Measurements from ENCODE around the gene MYO3B.

DNA sequence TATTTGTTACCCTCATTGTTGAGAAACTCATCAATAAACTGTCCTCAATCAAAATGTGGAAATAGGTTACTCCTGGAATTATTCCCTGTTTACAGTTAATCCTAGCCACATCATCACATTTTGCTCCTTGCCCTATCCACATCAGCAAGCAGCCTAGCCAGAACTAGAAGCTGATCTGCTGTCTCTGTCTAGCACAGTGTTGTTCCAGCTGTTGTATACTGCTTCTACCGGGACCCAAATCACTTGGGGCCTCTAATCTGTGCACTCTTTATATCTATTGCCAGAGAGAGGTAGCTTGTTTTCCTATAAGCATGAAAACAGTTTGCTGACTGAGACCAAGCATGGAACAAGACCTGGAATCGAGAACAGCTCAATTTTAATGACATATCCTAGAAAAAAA, 341.0 kb downstream of the MYO3B start:
- TF ChIP-seq ZNF560 (tag by site-specific recombination; IDR thresholded peaks at IDR 0.05; ENCODE audit: borderline replicate concordance) (no peak), ZNF510 (tag by site-specific recombination; IDR thresholded peaks at IDR 0.05; ENCODE audit: insufficient replicate concordance) (no peak), ZNF274 (IDR thresholded peaks at IDR 0.05; ENCODE audit: low read length) (no peak), ZNF274 (tag by site-specific recombination; IDR thresholded peaks at IDR 0.05; ENCODE audit: borderline replicate concordance) (no peak), ZNF341 (tag by site-specific recombination; IDR thresholded peaks at IDR 0.05; ENCODE audit: low read depth) (no peak), ZNF791 (tag by site-specific recombination; IDR thresholded peaks at IDR 0.05) (no peak), YY1 (tag by site-specific recombination; IDR thresholded peaks at IDR 0.05) (no peak)
- TF ChIP-seq, protein P1, sequence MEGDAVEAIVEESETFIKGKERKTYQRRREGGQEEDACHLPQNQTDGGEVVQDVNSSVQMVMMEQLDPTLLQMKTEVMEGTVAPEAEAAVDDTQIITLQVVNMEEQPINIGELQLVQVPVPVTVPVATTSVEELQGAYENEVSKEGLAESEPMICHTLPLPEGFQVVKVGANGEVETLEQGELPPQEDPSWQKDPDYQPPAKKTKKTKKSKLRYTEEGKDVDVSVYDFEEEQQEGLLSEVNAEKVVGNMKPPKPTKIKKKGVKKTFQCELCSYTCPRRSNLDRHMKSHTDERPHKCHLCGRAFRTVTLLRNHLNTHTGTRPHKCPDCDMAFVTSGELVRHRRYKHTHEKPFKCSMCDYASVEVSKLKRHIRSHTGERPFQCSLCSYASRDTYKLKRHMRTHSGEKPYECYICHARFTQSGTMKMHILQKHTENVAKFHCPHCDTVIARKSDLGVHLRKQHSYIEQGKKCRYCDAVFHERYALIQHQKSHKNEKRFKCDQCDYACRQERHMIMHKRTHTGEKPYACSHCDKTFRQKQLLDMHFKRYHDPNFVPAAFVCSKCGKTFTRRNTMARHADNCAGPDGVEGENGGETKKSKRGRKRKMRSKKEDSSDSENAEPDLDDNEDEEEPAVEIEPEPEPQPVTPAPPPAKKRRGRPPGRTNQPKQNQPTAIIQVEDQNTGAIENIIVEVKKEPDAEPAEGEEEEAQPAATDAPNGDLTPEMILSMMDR (tag by site-specific recombination; IDR thresholded peaks at IDR 0.05) = no peak
- TF ChIP-seq, protein P2, sequence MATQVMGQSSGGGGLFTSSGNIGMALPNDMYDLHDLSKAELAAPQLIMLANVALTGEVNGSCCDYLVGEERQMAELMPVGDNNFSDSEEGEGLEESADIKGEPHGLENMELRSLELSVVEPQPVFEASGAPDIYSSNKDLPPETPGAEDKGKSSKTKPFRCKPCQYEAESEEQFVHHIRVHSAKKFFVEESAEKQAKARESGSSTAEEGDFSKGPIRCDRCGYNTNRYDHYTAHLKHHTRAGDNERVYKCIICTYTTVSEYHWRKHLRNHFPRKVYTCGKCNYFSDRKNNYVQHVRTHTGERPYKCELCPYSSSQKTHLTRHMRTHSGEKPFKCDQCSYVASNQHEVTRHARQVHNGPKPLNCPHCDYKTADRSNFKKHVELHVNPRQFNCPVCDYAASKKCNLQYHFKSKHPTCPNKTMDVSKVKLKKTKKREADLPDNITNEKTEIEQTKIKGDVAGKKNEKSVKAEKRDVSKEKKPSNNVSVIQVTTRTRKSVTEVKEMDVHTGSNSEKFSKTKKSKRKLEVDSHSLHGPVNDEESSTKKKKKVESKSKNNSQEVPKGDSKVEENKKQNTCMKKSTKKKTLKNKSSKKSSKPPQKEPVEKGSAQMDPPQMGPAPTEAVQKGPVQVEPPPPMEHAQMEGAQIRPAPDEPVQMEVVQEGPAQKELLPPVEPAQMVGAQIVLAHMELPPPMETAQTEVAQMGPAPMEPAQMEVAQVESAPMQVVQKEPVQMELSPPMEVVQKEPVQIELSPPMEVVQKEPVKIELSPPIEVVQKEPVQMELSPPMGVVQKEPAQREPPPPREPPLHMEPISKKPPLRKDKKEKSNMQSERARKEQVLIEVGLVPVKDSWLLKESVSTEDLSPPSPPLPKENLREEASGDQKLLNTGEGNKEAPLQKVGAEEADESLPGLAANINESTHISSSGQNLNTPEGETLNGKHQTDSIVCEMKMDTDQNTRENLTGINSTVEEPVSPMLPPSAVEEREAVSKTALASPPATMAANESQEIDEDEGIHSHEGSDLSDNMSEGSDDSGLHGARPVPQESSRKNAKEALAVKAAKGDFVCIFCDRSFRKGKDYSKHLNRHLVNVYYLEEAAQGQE (tag by site-specific recombination; IDR thresholded peaks at IDR 0.05) = no peak
- TF ChIP-seq, protein P3, sequence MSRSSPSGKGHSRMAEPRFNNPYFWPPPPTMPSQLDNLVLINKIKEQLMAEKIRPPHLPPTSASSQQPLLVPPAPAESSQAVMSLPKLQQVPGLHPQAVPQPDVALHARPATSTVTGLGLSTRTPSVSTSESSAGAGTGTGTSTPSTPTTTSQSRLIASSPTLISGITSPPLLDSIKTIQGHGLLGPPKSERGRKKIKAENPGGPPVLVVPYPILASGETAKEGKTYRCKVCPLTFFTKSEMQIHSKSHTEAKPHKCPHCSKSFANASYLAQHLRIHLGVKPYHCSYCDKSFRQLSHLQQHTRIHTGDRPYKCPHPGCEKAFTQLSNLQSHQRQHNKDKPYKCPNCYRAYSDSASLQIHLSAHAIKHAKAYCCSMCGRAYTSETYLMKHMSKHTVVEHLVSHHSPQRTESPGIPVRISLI (tag by site-specific recombination; IDR thresholded peaks at IDR 0.05) = no peak
- TF ChIP-seq, protein P4, sequence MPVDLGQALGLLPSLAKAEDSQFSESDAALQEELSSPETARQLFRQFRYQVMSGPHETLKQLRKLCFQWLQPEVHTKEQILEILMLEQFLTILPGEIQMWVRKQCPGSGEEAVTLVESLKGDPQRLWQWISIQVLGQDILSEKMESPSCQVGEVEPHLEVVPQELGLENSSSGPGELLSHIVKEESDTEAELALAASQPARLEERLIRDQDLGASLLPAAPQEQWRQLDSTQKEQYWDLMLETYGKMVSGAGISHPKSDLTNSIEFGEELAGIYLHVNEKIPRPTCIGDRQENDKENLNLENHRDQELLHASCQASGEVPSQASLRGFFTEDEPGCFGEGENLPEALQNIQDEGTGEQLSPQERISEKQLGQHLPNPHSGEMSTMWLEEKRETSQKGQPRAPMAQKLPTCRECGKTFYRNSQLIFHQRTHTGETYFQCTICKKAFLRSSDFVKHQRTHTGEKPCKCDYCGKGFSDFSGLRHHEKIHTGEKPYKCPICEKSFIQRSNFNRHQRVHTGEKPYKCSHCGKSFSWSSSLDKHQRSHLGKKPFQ (tag by site-specific recombination; IDR thresholded peaks at IDR 0.05) = no peak

All from HEK293 (cell line).